Neuronal stem cell (in vitro differentiated cells): ENCODE results near the gene PDXDC1.
"Not testable (repeated sequence)": the region's sequence is repeated elsewhere in the genome, so short reads cannot be mapped to it uniquely, and the experiment has no call there.

Experiments used
- DNase-seq: peaks from one replicate; pipeline ENCODE4 v3.0.0-alpha.2; 2013; ENCODE audit warnings: low spot score
- H2AFZ ChIP-seq: one replicate; pipeline ENCODE4 v1.6.1; 2013; ENCODE audit warnings: mild to moderate bottlenecking, low read length, inconsistent platforms
- H2AK5ac ChIP-seq: 2 replicates; pipeline ENCODE4 v1.6.1; 2013; ENCODE audit warnings: low read depth, mild to moderate bottlenecking, inconsistent platforms, low read length, moderate library complexity, mixed read lengths
- H2BK120ac ChIP-seq: 2 replicates; pipeline ENCODE4 v1.6.1; 2013; ENCODE audit warnings: low read depth, mild to moderate bottlenecking, inconsistent platforms, low read length, moderate library complexity, mixed read lengths
- H2BK12ac ChIP-seq: one replicate; pipeline ENCODE4 v1.6.1; 2013; ENCODE audit warnings: low read length, inconsistent platforms
- H2BK15ac ChIP-seq: 2 replicates; pipeline ENCODE4 v1.6.1; 2013; ENCODE audit warnings: mild to moderate bottlenecking, low read length, inconsistent platforms, mixed read lengths
- H2BK5ac ChIP-seq: one replicate; pipeline ENCODE4 v1.6.1; 2013; ENCODE audit warnings: inconsistent platforms, mild to moderate bottlenecking, low read length, moderate library complexity
- H3K14ac ChIP-seq: one replicate; pipeline ENCODE4 v1.6.1; 2013; ENCODE audit warnings: low read length, inconsistent platforms
- H3K18ac ChIP-seq: 2 replicates; pipeline ENCODE4 v1.6.1; 2013; ENCODE audit warnings: low read length, inconsistent platforms
- H3K23ac ChIP-seq: 2 replicates; pipeline ENCODE4 v1.6.1; 2013; ENCODE audit warnings: low read depth, mild to moderate bottlenecking, mixed read lengths, low read length, inconsistent platforms; ENCODE audit not compliant: poor library complexity
- H3K27ac ChIP-seq: replicated peaks from 3 replicates; pipeline ENCODE4 v1.5.1; 2013; ENCODE audit warnings: low read length, inconsistent platforms
- H3K27me3 ChIP-seq, 3 experiments: 2 replicates each; pipeline ENCODE4 v1.6.1; 2013; ENCODE audit warnings: low read length in 3 of 3, mild to moderate bottlenecking in 2 of 3, inconsistent platforms in 1 of 3, low read depth in 1 of 3, mixed read lengths in 1 of 3, moderate library complexity in 1 of 3; ENCODE audit not compliant: control insufficient read depth in 3 of 3, insufficient read depth in 3 of 3
- H3K36me3 ChIP-seq, 2 donors: replicated peaks in 1 of 2; 2 replicates each; pipeline ENCODE4 v1.6.1; 2013; ENCODE audit warnings: low read length in 2 of 2; ENCODE audit not compliant: control insufficient read depth in 2 of 2, insufficient read depth in 2 of 2
- H3K4ac ChIP-seq: 2 replicates; pipeline ENCODE4 v1.6.1; 2013; ENCODE audit warnings: inconsistent platforms, mild to moderate bottlenecking, low read length, moderate library complexity
- H3K4me1 ChIP-seq, 2 donors: 1 replicate in 1 of 2; 2 replicates in 1 of 2; pipeline ENCODE4 v1.6.1; 2013; ENCODE audit warnings: low read length in 2 of 2, low read depth in 1 of 2; ENCODE audit not compliant: control insufficient read depth in 2 of 2, insufficient read depth in 1 of 2
- H3K4me2 ChIP-seq: one replicate; pipeline ENCODE4 v1.6.1; 2013; ENCODE audit warnings: mild to moderate bottlenecking, low read length, inconsistent platforms; ENCODE audit not compliant: insufficient read depth, poor library complexity, severe bottlenecking
- H3K4me3 ChIP-seq, 2 donors: 2 replicates each; pipeline ENCODE4 v1.5.1; 2013; ENCODE audit warnings: low read length in 2 of 2, mild to moderate bottlenecking in 2 of 2, inconsistent platforms in 1 of 2, moderate library complexity in 1 of 2
- H3K79me1 ChIP-seq: one replicate; pipeline ENCODE4 v1.6.1; 2013; ENCODE audit warnings: low read depth, mild to moderate bottlenecking, inconsistent platforms, low read length, moderate library complexity
- H3K9ac ChIP-seq: one replicate; pipeline ENCODE4 v1.6.1; 2013; ENCODE audit warnings: mild to moderate bottlenecking, low read depth, low read length, inconsistent platforms; ENCODE audit not compliant: poor library complexity
- H3K9me3 ChIP-seq, 2 donors: replicated peaks in 1 of 2; 2 replicates each; pipeline versions ENCODE3 to v1.6.1; 2013; ENCODE audit warnings: low read length in 2 of 2, mild to moderate bottlenecking in 2 of 2, inconsistent platforms in 1 of 2, low read depth in 1 of 2, mixed read lengths in 1 of 2, moderate library complexity in 1 of 2; ENCODE audit not compliant: control insufficient read depth in 2 of 2, insufficient read depth in 1 of 2
- H4K8ac ChIP-seq: one replicate; pipeline ENCODE4 v1.6.1; 2013; ENCODE audit warnings: low read depth, mild to moderate bottlenecking, inconsistent platforms, low read length, moderate library complexity
- H4K91ac ChIP-seq: one replicate; pipeline ENCODE4 v1.6.1; 2013; ENCODE audit warnings: low read length, low read depth, mild to moderate bottlenecking, inconsistent platforms; ENCODE audit not compliant: poor library complexity
- WGBS, 2 donors: extraction: QIAGEN DNeasy Blood & Tissue Kit; methylation state at CpG; one replicate each; pipeline ENCODE4 v1.1.7; 2013; ENCODE audit warnings: missing lambda C conversion rate in 2 of 2, mixed read lengths in 1 of 2; ENCODE audit not compliant: insufficient read length in 2 of 2, insufficient replicate concordance in 1 of 2; ENCODE audit errors: extremely low coverage in 2 of 2; 5-methylcytosine and 5-hydroxymethylcytosine counted together

Gene PDXDC1

GRCh38 chr16:14974331-14974655, 533 bp upstream of the PDXDC1 start:
- not testable (repeated sequence) for H3K4me1 ChIP-seq, H3K23ac ChIP-seq, H4K91ac ChIP-seq, H3K36me3 ChIP-seq, H3K79me1 ChIP-seq, H2AK5ac ChIP-seq, H4K8ac ChIP-seq, H3K14ac ChIP-seq, H3K18ac ChIP-seq, H2BK5ac ChIP-seq, H2BK12ac ChIP-seq, H2BK15ac ChIP-seq, H2BK120ac ChIP-seq, H3K4ac ChIP-seq, H3K27me3 ChIP-seq, H3K27ac ChIP-seq, H3K9me3 ChIP-seq
- no CpG with 5 or more reads among the region's 7 CpGs for WGBS, 2 donors
- peak overlapping the region; percentile 7 for H3K9ac ChIP-seq
- peak overlapping the region; percentile 78 for H3K4me2 ChIP-seq
- peak; percentile 71 for DNase-seq
- peak overlapping the region; percentile 75 to 81 for H3K4me3 ChIP-seq
- H2AFZ ChIP-seq = peak overlapping the region; percentile 100

GRCh38 chr16:14975418-14976194, 780 bp downstream of the PDXDC1 start:
- peak overlapping the region; percentile 66 for H2BK5ac ChIP-seq
- H4K8ac ChIP-seq, H3K9me3 ChIP-seq, H3K4me1 ChIP-seq, H2BK15ac ChIP-seq, H2AK5ac ChIP-seq, H3K36me3 ChIP-seq, H3K27ac ChIP-seq, H3K23ac ChIP-seq, H4K91ac ChIP-seq, H3K27me3 ChIP-seq, H2BK12ac ChIP-seq, DNase-seq, H2BK120ac ChIP-seq, H3K4ac ChIP-seq, H3K79me1 ChIP-seq: not testable (repeated sequence)
- peak overlapping the region; percentile 89 for H3K4me2 ChIP-seq
- H2AFZ ChIP-seq = peak overlapping the region; percentile 100
- peak overlapping the region; percentile 89 for H3K14ac ChIP-seq
- H3K9ac ChIP-seq = peak overlapping the region; percentile 92
- WGBS, 2 donors = no CpG with 5 or more reads among the region's 47 CpGs
- H3K4me3 ChIP-seq = peak overlapping the region; percentile 81 to 92
- peak overlapping the region; percentile 98 for H3K18ac ChIP-seq

- H2BK120ac ChIP-seq, H3K36me3 ChIP-seq, H3K4me3 ChIP-seq, H3K27ac ChIP-seq, H3K14ac ChIP-seq, H3K9me3 ChIP-seq, H3K18ac ChIP-seq, H2AFZ ChIP-seq, H2BK5ac ChIP-seq, H3K23ac ChIP-seq, H4K91ac ChIP-seq, H3K4me1 ChIP-seq, DNase-seq, H3K4ac ChIP-seq, H2BK12ac ChIP-seq, H3K4me2 ChIP-seq, H2BK15ac ChIP-seq, H3K9ac ChIP-seq, H3K79me1 ChIP-seq, H3K27me3 ChIP-seq, H4K8ac ChIP-seq, H2AK5ac ChIP-seq: not testable (repeated sequence)
- WGBS, 2 donors = no CpG with 5 or more reads among the region's 16 CpGs
Observed at GRCh38 chr16:14976971-14977736, 2.3 kb downstream of the PDXDC1 start.

DNA sequence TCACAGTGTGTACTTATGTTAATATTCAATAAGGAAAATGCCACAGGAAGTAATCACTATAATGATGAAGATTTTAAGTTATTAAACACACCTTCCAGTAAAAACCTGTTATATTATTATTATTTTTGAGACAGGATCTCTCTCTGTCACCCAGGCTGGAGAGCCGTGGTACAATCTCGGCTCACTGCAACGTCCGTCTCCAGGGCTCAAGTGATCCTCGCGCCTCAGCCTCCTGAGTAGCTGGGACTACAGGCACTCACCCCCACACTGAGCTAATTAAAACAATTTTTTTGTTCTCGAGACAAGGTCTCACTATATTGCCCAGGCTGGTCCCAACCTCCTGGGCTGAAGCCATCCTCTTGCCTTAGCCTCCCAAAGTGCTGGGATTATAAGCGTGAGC, 3.5 kb downstream of the PDXDC1 start:
- not testable (repeated sequence) for H2BK120ac ChIP-seq, H2AK5ac ChIP-seq, H3K4me3 ChIP-seq, H2AFZ ChIP-seq, H3K23ac ChIP-seq, H3K4me2 ChIP-seq, H2BK12ac ChIP-seq, H2BK5ac ChIP-seq, H3K9ac ChIP-seq, H3K27me3 ChIP-seq, H3K18ac ChIP-seq, H3K14ac ChIP-seq, DNase-seq, H3K36me3 ChIP-seq, H3K4me1 ChIP-seq, H4K8ac ChIP-seq, H3K27ac ChIP-seq, H2BK15ac ChIP-seq, H3K9me3 ChIP-seq, H4K91ac ChIP-seq, H3K4ac ChIP-seq, H3K79me1 ChIP-seq
- no CpG with 5 or more reads among the region's 8 CpGs for WGBS, 2 donors
